Right renal cortex interstitium (tissue), 3 donors: ENCODE measurements around the gene USP48. TPM values are rescaled to one million over a fixed set of nuclear protein-coding genes. Genes with fewer than 3 reads are reported as not detected.

Source experiments
- DNase-seq, 3 donors: peaks; one replicate each; pipeline ENCODE4 v3.0.0-alpha.2; 2013; ENCODE audit warnings: low read depth in 3 of 3, low spot score in 2 of 3
- polyA plus RNA-seq, 3 donors: library from polyadenylated mRNA; unstranded; fragments of 120-200 nt; gene quantifications; one replicate each; pipeline ENCODE4 v1.2.1, GENCODE V29; 2013; ENCODE audit not compliant: insufficient read length in 3 of 3

The USP48 gene
- polyA plus RNA-seq, 3 donors = 61.0 to 67.0 (median 64.7) TPM

DNA sequence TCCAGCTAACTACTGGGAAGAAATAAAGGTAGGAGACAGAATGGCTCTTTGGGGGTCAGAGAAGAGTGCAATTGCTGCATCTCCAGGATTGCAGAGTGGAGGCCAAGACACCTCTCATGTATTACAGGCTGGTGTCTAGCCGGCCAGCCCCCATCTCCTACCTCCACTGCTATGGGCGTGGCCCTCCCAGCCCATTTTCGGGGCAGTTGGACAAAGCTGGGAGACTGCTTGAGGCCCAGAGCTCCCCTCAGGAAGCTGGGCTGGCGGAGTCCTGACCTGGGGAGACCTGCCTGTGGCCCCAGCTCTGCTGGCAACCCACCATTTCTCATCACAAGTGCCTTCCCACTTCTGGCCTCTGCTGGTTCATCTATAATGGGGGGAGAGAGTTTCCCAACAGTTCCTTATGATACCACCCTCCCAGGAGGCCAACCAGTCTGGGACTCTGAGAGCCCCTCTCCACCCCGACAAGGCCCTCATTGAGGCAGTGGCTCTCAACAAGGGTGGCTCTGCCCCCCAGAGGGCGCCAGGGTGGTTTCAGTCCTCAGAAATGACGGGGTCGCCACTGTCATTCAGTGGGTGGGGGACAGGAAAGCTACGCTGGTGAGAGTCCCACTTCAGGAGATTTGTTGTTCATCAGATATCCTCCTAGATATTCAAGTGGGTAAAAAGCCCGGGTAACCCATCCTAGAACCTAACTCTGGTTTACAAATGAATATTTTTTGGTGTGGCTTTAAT is 125.3 kb downstream of the USP48 start:
- DNase-seq = no peak

GRCh38 chr1:21655748-21656147 is 127.2 kb downstream of the USP48 start:
- no peak for DNase-seq

DNA sequence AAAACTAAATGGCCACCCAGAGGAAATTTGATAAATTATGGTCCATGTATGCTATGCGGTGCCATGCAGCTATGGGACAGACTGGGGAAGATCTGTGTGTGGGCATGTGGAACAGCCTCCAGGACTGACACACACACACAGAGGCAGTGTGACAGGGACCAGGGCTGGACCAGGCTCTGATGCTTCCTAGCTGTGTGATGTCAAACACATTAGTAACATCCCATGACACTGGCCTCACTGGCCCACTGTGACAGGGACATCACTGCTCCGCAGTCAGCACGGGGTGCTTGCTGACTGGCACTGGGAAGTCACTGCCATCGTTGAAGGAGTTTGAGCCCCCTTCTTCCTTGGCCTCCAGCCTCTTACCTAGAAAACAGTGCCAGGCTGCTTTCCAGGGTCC is 127.7 kb downstream of the USP48 start:
- DNase-seq = no peak

- no peak for DNase-seq
These were observed 128.7 kb downstream of the USP48 start for GRCh38 chr1:21654209-21654608.

DNA sequence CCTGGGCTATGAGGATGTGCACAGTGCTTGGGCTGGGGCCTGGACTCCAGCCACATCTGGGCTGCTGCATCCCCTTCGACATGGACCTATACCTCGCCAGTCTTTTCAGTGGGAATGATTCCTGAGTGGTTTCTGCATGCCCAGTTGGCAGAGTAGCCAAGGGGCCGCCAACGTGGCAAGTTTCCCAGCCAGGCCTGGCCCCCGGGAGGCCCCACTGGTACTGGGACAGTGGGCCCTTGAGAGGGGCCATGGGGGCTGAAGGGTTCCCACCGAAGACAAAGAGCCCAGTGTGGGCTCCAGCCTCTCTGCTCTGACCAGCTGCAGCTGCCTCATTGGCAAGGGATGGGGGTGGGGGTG is 129.2 kb downstream of the USP48 start:
- no peak for DNase-seq

DNA sequence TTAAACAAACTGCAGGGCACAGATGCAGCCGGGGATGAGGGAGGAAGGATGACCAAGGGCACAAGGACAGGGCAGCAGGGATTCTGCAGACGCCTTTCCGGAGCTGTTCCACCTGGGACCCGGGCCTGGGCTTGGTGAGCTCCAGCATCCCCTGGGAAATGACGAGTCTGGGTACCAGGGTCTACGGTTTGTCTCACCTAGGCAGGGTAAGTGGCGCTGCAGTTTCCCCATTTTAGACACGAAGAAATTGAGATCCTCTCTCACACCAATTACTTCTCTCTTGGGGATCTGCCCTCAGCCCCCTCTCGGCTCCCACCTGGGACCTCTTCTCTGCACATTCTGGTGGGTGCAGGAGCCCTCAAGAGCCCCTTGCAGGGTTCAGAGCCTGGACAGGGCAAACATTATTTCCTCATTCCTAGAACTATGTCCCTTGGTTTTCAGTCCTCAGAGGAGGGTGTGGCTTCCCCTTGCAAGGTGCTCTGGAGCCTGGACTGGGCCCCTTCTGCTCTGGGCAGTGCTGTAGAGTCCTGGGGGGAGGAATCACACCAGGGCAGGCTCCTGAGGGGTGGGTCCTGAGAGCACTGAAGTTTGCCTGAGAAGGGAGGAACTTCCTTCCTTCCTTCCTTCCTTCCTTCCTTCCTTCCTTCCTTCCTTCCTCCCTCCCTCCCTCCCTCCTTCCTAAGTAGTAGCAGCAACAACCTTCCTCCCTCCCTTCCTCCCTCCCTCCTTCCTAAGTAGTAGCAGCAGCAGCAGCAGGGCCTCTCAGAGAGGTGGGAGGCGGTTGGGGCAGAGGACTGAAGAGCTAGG is 129.8 kb downstream of the USP48 start:
- DNase-seq = no peak

DNA sequence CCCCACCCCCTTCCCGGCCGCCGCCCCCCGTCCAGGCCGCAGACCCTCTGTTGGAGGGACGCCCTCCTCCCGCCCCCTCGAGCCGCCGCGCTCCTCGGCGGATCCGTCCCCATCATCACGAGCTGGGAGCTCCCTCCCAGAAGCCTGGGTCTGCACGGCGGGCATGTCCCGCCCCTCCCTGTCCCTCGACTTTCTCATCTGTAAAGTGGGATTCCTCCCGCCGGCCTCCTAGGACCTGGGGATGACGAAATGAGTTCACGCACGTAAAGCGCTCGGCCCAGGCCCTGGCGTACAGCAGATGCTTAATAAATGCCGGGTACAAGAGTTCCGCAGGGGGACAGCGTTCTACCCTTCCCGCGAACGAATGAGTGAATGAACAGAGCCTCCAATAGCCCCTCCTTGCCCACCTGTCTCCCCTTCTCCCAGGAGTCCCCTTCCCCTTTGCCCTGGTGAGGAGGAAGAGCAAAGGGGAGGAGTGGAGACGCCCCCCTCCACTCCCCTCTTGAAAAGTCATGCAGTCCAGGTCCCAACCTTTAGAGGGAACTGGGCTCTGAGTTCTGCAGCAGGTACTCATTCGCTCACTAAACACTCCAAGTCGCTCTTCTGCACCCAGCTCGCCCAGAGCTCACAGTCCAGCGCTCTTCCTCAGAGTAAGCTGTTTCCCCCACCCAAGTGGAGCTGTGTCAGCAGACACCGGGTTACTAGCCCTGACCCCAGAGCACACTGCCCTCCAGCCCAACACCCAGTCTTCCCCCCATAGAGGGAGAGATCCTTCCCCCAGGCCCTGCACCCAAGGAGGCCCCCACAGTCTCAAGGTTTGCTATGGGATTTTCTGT is 130.6 kb downstream of the USP48 start:
- DNase-seq = no peak

- no peak for DNase-seq
These were observed 131.5 kb downstream of the USP48 start for GRCh38 chr1:21651214-21652042.

DNA sequence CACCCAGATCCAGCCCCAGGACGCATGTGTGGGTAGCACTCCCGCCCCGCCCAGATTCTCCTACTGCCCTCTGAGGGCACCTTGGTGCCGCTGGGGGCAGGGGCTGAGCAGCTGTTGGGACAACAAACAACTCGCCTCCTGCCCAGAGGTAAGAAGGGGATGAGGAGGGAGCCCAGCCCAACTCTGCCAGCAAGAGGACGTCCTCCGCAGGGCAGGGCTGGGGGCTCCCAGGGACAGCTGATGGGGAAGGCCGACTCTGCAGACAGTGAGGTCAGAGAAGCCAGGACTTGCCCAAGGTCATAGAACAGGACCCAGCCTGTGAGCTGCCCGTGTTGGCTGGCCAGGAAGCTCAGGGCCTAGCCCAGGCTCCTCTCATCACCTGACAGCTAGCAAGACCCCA is 132.5 kb downstream of the USP48 start:
- DNase-seq = no peak

- no peak for DNase-seq
These were observed 133.6 kb downstream of the USP48 start for GRCh38 chr1:21649315-21649714.

- DNase-seq = no peak
These were observed 134.2 kb downstream of the USP48 start for GRCh38 chr1:21648791-21649190.

DNA sequence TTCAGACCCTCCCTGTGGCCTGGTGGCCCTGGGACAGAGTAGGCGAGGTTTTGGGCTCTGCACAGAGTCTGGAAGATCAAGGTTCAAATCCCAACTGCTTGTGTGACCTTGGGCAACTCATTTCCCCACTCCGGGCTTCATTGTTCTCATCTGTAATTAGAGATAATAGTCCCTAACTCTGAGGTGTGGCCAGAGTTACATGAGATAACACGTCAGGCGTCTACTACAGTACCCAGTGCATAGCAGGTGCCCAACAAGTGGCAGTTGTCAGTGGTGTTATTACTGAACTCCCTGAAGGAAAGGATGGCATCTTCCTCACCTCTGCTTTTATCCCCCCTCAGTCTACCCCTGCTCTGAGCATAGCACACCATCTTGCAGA is 134.6 kb downstream of the USP48 start:
- DNase-seq = no peak

- peak in 1 of 3 donors; percentile 70 for DNase-seq
These were observed 135.3 kb downstream of the USP48 start for GRCh38 chr1:21647431-21648351.

- DNase-seq = no peak
These were observed 137.4 kb downstream of the USP48 start for GRCh38 chr1:21645550-21645949.

DNA sequence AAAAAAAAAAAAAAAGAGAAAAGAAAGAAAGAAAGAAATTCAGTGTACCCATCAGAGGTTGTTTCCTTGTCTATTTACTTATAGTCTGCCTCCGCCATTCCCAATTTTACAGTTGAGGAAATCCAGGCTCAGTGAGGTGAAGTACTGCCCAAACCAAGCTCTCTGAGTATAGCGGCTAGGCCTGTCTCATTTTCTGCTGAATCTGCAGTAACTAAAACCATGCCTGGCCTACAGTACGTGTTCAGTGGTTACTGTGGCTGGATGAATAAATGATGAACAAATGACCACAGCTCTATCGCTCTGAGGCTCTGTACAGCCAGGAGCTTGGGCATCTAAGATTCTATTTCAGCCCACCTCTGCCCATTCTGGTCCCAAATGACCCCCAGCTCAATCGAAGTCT is 138.0 kb downstream of the USP48 start:
- no peak for DNase-seq

DNA sequence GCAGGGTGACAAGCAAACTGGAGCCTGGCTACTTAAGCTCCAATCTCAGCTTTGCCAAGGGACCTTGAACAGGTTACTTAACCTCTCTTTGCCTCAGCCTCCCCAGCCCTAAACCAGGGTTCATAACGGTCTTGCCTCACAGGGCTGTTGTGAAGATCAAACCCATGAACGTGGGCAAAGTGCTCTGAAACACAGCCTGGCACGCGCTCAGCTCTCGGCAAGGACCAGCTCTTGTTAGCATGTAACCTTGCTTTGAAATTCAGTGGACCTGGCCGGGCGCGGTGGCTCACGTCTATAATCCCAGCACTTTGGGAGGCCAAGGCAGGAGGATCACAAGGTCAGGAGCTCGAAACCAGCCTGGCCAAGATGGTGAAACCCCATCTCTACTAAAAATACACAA is 138.6 kb downstream of the USP48 start:
- DNase-seq = no peak

GRCh38 chr1:21643624-21644023 is 139.3 kb downstream of the USP48 start:
- no peak for DNase-seq

GRCh38 chr1:21641967-21642739 is 140.8 kb downstream of the USP48 start:
- no peak for DNase-seq

- no peak for DNase-seq
These were observed 141.4 kb downstream of the USP48 start for GRCh38 chr1:21641537-21641936.
